ENCODE results near the gene SLC3A2.

DNA sequence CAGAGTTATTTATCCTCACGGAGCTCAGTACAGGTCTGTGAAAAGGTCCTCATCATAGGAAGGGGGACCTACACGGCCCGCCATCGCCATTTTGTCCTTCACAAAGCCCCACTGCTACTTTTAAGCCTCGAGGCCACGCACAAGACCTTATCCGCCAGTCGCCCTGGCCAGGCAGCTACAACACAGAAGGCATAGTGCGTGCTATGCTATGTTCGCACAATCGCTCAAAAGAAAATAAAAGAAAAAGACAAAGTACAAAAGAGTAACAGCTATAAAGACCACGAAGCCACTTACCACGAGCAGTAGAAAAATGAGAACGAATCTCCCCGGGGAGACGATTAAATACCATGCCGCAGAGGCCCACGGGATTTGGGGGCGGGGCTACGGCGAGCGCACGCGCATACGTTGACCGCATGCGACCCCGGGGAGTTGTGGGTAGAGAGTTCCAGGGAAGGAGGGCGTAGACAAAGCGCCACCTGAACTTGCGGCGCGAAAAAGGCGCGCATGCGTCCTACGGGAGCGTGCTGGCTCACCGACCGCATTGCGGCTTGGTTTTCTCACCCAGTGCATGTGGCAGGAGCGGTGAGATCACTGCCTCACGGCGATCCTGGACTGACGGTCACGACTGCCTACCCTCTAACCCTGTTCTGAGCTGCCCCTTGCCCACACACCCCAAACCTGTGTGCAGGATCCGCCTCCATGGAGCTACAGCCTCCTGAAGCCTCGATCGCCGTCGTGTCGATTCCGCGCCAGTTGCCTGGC is 24.9 kb upstream of the SLC3A2 start:
- TF ChIP-seq, protein P1, sequence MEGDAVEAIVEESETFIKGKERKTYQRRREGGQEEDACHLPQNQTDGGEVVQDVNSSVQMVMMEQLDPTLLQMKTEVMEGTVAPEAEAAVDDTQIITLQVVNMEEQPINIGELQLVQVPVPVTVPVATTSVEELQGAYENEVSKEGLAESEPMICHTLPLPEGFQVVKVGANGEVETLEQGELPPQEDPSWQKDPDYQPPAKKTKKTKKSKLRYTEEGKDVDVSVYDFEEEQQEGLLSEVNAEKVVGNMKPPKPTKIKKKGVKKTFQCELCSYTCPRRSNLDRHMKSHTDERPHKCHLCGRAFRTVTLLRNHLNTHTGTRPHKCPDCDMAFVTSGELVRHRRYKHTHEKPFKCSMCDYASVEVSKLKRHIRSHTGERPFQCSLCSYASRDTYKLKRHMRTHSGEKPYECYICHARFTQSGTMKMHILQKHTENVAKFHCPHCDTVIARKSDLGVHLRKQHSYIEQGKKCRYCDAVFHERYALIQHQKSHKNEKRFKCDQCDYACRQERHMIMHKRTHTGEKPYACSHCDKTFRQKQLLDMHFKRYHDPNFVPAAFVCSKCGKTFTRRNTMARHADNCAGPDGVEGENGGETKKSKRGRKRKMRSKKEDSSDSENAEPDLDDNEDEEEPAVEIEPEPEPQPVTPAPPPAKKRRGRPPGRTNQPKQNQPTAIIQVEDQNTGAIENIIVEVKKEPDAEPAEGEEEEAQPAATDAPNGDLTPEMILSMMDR (IDR thresholded peaks at IDR 0.05; ENCODE audit: extremely low read depth in 1 of 2, insufficient read depth in 1 of 2, low read depth in 1 of 2, low read length in 2 of 2): no peak
- TF ChIP-seq, protein P2, sequence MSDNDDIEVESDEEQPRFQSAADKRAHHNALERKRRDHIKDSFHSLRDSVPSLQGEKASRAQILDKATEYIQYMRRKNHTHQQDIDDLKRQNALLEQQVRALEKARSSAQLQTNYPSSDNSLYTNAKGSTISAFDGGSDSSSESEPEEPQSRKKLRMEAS (IDR thresholded peaks at IDR 0.05; ENCODE audit: insufficient read depth, insufficient read length): peak; percentile 84
- no peak for TF ChIP-seq EZH2 (IDR thresholded peaks at IDR 0.05; ENCODE audit: borderline replicate concordance, low read depth, low read length, severe bottlenecking)
- peak; percentile 100 for TF ChIP-seq POLR2AphosphoS5 (IDR thresholded peaks at IDR 0.05; ENCODE audit: insufficient read depth, low read depth, low read length)
- TF ChIP-seq FOS (IDR thresholded peaks at IDR 0.05; ENCODE audit: borderline replicate concordance, insufficient read depth, low read length): no peak
- TF ChIP-seq MYC (IDR thresholded peaks at IDR 0.05; ENCODE audit: low read depth, low read length): peak; percentile 97
- peak; percentile 100 for TF ChIP-seq POLR2A (IDR thresholded peaks at IDR 0.05; ENCODE audit: low read depth, low read length)
- TF ChIP-seq JUN (IDR thresholded peaks at IDR 0.05; ENCODE audit: borderline replicate concordance, insufficient read depth, insufficient read length, low read depth): no peak
- TF ChIP-seq GATA2 (IDR thresholded peaks at IDR 0.05; ENCODE audit: insufficient read depth, insufficient read length, low read depth, low read length): no peak

Measured in endothelial cell of umbilical vein (primary cell).